GM21381 (cell line): ENCODE measurements around the gene ALDOA.
"Not testable (repeated sequence)": the region's sequence is repeated elsewhere in the genome, so short reads cannot be mapped to it uniquely, and the experiment has no call there.

ENCODE experiments used
- ATAC-seq: cut with Tn5 transposase; IDR thresholded peaks from one replicate; pipeline ENCODE4 v1.9.1; 2021; ENCODE audit warnings: mild to moderate bottlenecking, moderate library complexity; ENCODE audit not compliant: unreplicated experiment

The ALDOA gene

GRCh38 chr16:30065102-30065942 is at the start of gene ALDOA:
ALDOA (plus strand) TSS chr16:30065760; CDS start chr16:30066898, 1,138 bp downstream.
- ATAC-seq = peak; percentile 74

GRCh38 chr16:30016555-30017276 is 48.8 kb upstream of the ALDOA start:
- ATAC-seq = no peak

DNA sequence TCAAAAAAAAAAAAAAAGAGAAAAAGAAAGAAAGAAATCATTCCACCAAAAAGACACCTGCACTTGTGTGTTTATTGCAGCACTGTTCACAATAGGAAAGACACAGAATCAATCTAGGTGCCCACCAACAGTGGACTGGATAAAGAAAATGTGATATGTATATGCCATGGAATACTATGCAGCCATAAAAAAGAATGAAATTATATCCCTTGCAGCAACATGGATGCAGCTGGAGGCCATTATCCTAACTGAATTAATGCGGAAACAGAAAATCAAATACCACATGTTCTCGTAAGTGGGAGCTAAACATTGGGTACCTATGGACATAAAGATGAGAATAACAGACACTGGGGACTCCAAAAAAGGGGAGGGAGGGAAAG is 48.3 kb upstream of the ALDOA start:
- no peak for ATAC-seq

- ATAC-seq = not testable (repeated sequence)
Observed at GRCh38 chr16:30017937-30018336, 47.6 kb upstream of the ALDOA start.

- no peak for ATAC-seq
Observed at GRCh38 chr16:30018731-30019158, 46.8 kb upstream of the ALDOA start.

GRCh38 chr16:30022887-30023286 is 42.7 kb upstream of the ALDOA start, which contains the start of gene C16orf92:
C16orf92 (plus strand) TSS chr16:30023198; CDS start chr16:30023341, 143 bp downstream.
- ATAC-seq = no peak

GRCh38 chr16:30023586-30023985 is 42.0 kb upstream of the ALDOA start:
- ATAC-seq = no peak

- ATAC-seq = no peak
Observed at GRCh38 chr16:30024451-30024850, 41.1 kb upstream of the ALDOA start.

DNA sequence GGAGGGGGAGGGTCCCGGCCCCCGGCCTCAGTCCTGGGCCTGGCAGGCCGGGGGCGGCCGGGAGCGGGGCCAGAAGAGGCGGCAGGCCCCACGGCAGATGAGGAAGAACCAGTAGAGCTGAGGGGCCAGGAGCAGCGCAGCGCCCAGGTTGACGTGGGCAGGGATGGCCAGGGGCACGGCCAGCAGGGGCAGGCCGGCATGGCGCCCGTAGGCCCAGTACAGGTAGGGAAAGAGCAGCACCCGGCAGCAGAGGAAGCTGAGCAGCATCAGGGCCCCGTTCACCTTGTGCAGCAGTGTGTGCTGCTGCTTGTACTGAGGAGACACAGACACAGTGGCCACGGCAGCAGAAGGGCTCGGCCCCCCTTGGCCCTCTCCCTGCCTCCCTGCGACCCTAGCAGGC is 40.4 kb upstream of the ALDOA start:
- no peak for ATAC-seq

DNA sequence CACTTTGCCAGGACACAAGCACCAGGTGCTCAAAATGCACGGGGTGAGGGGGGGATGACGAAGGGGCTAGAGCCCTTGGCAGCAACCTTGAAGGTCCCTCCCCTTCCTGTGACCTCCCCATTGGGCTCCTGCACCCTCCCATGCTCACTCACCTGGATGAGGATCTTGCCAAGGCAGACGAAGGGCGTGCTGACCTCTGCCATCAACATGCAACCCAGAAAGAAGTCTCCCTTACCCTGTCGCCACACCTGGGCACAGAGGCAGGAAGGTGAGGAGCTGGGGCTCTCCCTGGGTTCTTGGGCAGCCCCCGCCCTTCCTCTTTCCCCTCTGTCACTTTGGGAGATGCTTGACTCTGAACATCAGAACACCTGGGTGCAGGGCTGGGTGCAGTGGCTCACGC is 40.0 kb upstream of the ALDOA start:
- no peak for ATAC-seq

DNA sequence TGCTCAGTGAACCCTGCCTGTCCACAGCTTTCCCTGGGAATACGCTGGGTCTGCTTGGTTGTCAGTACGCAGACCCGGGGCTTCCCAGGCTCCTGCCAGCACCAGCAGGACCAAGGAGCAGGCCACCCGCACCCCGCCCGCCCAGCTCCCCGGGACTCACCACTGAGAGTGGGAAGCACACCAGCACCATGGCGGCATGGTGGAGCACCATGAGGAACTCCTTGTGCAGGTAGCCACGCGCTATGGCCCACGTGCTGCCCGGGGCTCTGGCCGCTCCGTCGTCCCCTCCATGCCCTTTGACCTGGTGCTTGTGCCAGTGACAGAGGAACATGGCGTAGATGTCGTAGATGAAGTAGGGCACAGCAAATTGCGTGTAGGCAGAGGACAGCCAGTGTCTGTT is 39.1 kb upstream of the ALDOA start:
- ATAC-seq = no peak

DNA sequence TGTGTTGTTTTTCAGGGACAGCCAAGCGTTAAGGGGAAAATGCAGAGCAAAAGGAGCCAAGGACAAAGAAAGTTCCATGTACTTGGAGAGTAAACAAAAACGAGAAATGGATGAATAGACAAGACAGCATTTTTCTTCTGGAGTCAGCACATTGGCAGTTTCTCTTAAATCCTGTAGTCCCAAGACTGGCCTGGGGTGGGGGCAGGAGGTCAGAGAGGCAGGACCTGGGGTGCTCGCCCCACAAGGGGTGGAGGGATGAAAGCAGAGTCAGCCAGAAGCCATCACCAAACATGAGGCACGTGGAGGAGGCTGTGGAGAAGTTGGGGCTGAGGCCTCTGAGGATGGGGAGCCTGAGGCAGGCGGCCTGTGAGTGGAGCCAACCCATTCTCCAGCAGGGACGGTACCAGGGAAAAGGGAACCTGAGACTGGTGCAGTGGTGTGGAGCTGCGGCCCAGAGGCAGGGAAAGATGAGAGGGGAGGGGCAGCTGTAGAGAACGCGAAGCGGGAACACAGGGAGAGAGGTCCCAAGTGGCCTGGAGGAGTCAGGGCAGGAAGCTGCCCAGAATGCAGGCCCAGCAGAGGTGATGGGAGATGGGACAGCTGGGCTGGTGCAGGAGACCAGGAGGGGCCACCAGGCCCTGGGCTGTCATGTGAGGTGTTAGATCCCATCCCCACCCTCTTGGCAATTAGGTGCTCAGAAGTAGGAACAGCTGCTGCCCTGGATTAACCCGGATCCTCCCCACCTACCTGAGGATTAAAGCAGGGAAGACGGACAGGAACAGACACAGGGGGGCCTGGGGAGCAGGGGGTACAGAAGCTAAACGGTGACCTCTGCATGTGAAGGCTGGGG is 37.7 kb upstream of the ALDOA start:
- no peak for ATAC-seq

GRCh38 chr16:30028438-30029076 is 37.0 kb upstream of the ALDOA start:
- no peak for ATAC-seq

GRCh38 chr16:30030011-30030685 is 35.4 kb upstream of the ALDOA start:
- ATAC-seq = no peak

- ATAC-seq = no peak
Observed at GRCh38 chr16:30030841-30031413, 34.6 kb upstream of the ALDOA start, which contains the start of gene TLCD3B. TLCD3B (minus strand) TSS chr16:30031271; CDS start chr16:30030527, 744 bp downstream.

DNA sequence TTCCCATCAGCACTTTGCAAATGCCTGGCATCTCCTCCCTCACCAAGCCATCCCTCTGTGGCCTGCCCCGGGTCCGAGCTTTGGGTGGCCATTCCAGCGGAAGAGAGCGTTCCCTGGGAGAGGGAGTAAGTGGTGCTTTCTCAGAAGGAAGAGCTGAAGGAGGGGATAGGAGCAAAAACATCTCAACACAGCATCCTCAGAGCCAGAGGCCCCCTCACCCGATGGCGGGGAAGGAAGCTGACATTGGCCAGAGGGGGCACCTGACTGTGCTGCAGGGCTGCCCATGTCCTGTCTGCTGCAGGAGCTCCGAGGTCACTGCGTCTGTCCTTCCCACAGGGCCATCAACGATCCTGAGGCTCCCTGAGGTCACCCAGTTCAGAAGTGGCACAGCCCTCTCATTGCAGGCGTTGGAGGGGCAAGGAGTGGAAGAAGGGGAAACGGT is 34.1 kb upstream of the ALDOA start:
- ATAC-seq = no peak

DNA sequence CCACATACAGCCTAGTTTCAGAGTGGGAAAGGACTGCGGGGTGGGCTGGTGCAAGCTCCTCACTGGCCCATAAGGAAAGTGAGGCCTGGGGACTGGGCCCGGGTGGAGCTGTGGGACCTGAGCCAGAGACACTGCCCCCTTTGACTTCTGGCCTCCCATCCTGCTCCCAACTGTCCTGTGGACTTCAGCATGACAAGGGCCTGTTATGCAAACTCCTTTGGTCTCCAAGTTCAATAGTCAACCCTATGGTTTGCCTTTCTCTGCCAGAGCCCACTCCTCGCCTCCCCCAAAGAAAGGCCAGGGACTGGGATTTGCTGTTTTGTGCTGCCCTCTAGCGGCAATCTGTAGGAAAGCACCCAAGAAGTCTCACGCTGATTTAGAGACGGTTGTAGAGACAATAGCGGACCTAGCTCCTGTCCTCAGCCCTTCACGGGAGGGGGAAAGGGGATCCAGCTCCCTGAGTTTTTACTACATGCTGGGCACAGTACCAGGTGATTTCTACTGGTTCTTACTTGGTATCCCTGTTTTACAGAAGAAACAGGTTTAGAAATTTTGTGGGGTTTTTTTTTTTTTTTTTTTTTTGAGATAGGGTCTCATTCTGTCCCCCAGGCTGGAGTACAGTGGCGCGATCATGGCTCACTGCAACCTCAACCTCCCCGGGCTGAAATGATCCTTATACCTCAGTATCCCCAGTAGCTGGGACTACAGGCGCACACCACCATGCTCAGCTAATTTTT is 33.3 kb upstream of the ALDOA start:
- ATAC-seq = no peak

DNA sequence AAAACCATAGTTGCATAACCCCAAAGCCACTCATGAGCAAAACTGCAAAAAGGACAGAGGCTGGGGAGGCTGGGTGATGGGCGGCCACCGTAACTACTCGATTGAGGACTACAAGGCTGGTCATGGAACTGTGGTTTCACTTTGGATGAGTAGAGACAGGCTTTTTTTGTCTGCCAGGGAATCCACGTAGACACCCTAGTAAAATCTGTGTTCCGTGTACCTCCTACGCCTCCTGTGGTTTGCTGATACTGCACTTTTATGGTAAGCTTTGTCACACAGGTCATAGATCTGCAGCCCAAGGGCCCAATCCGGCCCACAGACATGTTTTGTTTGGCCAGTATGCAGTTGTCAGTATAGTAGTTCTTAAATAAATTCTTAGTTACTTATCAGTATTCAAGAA is 32.3 kb upstream of the ALDOA start:
- ATAC-seq = no peak

DNA sequence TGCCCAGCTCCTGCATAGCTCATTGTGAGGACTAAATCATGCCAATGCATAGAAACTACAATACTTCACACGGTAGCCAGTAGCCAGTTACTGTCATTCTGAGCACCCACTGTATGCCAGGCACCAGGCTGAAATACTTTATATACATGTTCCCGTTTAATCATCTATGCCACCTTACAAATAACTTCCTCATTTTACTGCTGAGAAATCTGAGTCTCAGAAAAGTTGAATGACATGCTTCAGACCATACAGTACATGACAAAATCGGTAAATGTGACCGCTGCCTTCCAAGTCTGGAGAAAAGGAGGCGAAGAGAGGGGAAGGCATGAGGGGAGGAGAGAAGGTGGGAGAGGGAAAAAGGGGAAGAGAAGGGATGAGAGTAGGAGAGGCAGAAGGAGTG is 25.3 kb upstream of the ALDOA start:
- ATAC-seq = no peak
